ENCODE results near the gene MDP1.

The MDP1 gene

GRCh38 chr14:24198814-24199524 lies 16.9 kb downstream of the MDP1 start:
- DNase-seq (ENCODE audit: low read depth, low spot score) = no peak

DNA sequence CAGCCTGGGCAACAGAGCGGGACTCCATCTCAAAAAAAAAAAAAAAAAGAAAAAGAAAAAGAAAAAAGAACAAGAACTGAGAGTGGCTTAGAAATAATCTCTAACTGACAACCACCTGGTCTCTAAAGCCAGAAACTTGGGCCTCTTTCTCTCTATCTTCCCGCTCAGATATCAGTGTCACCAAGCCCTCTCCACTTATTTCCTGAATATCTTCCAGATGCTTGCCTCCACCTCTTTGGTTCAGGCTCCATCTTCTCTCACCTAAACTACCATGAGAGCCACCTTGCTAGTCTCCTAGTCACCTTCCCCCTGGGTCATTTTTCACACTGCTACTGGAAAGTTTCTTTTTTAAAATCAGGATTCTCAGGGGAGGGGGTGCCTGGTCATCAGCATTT lies 18.8 kb downstream of the MDP1 start:
- DNase-seq (ENCODE audit: low read depth, low spot score) = no peak

- DNase-seq (ENCODE audit: low read depth, low spot score) = no peak
These were observed 19.5 kb downstream of the MDP1 start for GRCh38 chr14:24196071-24197055.

DNA sequence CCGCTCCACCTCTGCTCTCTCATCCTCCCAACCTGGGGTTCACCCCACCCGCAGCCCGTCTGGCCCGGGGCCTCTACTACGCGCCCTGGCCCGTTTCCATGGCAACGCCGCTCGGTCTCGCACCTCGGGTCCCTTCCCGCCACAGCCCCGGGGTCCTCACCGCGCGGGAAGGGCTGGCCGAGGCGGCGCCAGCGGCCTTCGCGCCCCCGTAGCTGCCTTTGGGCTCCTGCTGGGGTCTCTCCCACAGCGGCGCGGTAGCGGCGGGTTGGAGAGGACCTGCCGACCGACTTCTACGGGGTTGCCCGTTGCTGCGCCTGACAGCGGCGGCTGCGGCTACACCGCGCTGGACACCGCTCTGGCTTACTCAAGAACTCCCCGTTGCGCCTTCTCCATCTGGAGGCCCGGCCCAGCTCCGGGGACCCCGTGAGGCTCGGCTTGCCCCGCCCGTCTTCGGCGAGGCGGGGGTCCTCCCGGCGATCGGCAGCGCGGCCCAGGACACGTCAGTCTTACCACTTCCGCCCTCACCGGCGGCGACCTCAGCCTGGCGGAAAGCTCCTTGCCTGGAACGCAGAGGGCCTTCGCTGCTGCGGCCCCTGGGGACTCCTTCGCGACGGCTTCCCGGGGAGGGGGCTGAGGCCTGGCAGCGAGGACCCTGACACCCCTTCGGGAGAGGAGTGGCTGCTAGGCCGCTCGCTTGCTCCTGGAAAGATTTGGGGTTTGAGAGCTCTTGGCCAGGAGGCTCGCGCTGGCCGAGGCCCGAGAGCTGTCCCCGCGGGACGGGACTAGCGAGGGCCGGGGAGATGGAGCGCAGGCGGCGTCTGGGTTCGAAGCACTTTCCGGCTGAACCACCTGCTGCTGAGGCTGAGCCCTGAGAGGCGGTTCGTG lies 20.4 kb downstream of the MDP1 start, which contains the start of gene TM9SF1:
TSS of gene TM9SF1 (minus strand) at position 256 of the 885 bp plus-strand sequence. CDS start 422 bp downstream, outside the sequence.
- DNase-seq (ENCODE audit: low read depth, low spot score) = peak; percentile 95

DNA sequence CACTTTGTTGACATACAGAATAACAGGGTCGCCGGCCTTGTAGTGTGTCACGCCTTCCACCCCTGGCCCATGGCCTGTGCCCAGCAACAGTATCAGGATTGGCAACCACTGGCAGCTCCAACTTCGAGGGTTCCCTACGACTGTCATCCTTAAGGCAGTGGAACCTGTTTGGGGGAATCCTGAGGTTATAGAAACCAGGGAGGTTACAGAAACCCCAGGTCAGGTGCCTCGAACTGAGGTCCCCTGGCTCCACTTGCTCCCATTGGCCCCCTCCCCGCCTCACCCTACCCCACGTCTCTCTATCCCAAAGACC lies 21.0 kb downstream of the MDP1 start:
- DNase-seq (ENCODE audit: low read depth, low spot score) = peak; percentile 12

DNA sequence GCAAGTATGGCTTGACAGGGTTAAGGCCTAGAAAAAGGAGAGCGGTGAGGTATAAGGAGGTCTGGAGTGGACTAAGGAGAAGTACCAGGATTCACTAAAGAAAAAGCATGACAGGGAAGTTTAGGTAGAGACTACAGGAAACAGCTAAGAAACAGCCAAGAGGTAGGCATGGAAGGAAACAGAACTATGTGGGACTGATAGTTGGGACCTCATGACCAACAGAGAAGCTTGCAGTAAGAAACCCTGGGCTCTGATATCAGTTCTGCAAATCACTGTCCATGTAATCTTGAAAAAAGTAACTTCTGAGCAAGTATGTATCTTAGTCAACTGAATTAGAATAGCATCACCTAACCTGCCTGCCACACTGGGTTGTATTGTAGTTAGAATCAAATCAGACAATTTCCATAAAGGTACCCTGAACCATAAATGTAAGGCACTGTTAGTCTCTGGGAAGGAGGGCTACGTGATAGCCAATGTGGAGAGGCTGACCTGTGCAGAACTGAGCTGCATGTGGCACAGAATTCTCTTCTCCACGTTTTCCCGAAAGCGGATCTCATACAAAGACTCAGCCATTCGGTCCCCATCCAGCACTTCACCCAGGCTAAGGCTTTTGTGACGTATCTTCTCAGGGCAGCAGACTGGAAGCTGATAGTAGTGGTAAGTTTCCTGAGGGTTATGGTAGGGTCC lies 21.5 kb downstream of the MDP1 start:
- no peak for DNase-seq (ENCODE audit: low read depth, low spot score)

GRCh38 chr14:24192933-24193332 lies 22.9 kb downstream of the MDP1 start:
- DNase-seq (ENCODE audit: low read depth, low spot score) = no peak

GRCh38 chr14:24190416-24190815 lies 25.4 kb downstream of the MDP1 start:
- no peak for DNase-seq (ENCODE audit: low read depth, low spot score)

DNA sequence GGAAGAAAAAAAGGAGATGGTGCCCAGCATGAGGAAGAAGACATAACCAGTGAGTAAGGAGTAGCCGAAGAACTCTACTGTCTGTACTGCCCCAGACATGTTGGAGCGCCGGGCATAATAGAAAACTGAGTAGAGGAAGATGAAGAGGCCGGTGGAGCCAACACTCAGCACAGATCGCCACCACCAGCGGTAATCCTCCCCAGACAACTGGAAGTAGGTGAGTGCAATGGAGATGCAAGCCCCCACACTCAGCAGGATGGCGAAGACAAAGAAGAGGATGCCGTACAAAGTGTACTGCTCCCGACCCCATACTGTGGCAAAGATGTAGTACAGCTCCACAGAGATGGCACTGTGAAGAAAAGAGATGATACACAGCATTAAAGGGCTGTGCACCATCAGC lies 26.4 kb downstream of the MDP1 start:
- DNase-seq (ENCODE audit: low read depth, low spot score) = no peak

- DNase-seq (ENCODE audit: low read depth, low spot score) = no peak
These were observed 26.8 kb downstream of the MDP1 start for GRCh38 chr14:24189059-24189375.

DNA sequence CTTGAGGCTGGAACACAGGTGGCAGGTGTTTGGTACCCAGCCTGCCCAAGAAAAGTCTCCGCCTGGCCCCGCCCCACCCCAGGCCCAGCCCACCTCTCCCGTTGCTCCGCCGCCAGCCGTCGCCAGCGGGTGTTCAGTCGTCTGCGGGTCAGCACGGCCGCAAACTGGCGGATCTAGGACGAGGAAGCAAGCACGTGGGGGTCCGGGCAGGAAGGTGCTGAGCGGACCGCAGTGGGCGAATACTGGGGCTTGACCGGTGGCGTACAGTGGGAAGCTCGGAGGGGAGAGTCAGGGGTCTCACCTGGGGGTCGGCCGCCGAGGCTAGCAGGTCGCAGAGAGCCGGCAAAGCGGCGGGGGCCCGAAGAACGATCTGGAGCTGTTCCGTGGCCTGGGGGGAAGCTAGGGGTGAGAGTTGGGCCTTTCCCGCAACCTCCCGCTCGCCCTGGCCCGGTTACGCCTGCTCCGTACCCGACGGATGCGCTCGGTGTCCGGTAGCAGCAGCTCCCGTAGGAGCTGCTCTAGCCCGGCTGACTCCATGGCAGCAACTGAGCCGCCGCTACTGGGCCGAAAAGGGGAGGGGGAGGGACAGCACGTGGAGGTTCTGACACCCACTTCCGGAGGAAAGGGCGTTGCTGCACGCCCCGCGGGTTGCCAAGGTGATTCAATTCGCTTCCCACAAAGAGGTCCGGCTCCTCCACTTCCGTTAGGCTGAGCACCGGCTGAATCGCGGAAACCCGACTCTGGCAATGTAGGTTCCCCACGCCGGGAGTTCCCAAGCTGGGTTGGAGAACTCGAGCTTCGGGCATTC lies 27.4 kb downstream of the MDP1 start, which contains the start of gene IPO4:
TSS of gene IPO4 (minus strand) at position 566 of the 808 bp plus-strand sequence. CDS start at position 537, 29 bp downstream.
- peak; percentile 99 for DNase-seq (ENCODE audit: low read depth, low spot score)

DNA sequence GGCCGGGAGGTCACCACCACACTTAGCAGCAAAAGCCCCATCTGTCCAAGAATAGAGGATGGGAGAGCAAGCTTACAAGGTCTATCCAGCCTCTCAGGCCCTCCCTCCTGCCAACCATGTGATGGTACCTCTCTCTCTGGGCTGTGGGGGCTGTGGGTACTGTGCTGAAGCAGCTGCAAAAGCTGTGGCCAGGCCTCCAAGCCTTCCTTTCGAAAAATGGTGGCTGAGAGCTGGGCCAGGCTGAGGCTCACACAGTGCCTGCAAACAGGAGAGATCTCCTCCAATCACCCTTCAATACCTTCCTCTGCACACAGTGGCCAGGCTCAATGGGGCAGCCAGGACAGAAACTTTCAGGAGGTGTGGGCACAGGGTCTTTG lies 28.3 kb downstream of the MDP1 start:
- no peak for DNase-seq (ENCODE audit: low read depth, low spot score)

- no peak for DNase-seq (ENCODE audit: low read depth, low spot score)
These were observed 28.9 kb downstream of the MDP1 start for GRCh38 chr14:24186831-24187538.

DNA sequence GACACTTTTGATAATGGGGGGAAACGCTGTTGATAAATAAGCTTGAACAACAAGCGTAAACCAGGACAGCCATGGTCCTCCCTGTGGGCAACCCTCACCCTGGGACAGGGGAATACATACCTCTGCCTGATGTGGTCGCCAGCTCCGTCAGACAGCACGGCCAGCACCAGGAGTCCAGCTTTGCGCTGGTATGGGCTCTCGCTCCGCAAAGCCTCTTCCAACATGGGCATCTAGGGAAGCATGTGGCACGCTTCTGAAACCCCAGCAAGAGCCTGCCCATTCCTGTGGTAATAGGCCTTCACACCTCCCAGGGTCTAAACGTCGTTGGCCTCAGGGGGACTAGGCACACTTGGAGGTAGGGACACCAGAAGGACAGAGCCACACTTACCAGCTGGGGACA lies 30.1 kb downstream of the MDP1 start:
- no peak for DNase-seq (ENCODE audit: low read depth, low spot score)

DNA sequence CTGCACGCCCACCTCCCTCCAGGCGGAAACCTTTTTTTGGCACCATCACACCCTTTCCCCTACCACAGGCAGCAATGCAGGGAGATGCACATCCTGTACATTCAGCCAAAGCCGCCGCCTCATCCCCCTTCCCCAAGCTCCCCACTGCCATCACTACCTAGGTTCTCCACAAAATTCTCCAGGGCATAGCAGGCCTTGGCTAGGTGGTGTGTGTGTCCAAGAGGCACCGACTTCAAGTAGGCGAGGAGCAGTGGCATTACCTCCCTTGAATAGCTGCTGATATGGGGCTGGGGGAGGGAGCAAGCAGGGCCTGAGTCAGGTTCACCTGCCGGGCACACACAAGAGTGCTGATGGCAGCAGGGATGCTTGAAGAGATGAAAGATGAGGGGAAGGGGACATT lies 30.8 kb downstream of the MDP1 start:
- no peak for DNase-seq (ENCODE audit: low read depth, low spot score)

DNA sequence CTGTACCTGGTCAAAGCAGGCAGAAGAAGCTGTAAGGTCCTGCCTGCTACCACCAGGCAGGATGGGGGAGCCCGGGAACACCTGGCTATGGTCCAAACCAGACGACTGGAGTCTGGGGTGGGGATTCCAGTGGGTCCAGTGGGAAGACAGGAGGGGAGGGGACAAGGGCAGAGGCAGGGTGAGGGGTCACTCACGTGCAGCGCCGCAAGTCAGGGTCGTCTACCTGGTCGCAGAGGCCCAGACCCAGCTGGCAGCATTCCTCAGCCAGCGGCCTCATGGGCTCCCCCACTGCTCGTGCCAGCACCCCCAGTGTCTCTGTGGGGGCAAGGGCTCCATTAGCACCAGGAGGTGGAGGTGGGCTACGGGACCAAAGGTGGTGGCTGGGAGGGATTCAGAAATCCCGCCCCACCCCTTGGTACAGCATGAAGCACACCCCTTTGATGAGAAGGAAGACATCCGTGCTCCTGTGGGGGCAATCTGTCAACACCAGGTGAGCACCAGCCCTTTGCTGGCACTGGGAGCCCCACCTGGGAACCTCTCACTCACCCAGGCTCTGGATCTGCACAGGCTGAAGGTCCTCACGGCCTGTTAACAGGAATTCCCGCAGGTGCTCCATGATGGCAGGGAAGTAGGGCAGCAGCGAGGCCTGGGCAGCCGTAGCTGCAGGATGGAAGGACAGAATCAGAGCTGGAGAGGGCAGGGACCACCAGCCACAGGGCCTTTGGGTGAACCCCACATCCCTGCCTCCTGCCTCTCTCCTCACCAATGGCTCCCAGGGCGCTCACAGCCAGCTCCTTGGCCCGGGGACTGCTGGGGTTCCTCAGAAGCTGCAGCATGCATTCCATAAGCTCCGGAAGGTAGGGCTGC lies 31.5 kb downstream of the MDP1 start:
- no peak for DNase-seq (ENCODE audit: low read depth, low spot score)

DNA sequence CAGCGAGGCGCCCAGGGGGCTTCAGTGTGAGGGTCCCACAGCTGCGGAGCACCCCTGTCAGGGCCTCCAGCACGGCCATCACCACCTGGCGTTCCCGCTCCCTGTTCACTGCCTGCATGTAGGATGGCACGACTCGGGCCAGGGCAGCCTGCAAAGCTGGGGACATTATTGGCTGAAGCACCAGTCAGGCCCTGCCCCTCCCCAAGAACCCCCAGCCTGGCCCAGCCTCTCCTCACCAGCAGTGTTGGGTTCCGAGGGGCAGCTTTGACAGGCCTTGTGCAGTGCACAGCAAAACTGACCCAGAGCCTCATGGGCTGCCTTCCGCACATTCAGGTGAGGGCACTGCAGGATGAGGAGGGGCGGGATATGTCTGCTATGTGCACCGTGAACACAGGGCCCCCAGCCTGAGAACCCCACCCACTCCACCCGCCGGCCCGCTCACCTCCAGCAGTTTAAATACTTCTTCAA lies 32.8 kb downstream of the MDP1 start:
- DNase-seq (ENCODE audit: low read depth, low spot score) = no peak

GRCh38 chr14:24182110-24182882 lies 33.6 kb downstream of the MDP1 start:
- DNase-seq (ENCODE audit: low read depth, low spot score) = no peak
